GM12892 (cell line): Measurements from ENCODE around the gene ZNF485.

Experiments
- POLR2A ChIP-seq: IDR thresholded peaks from 2 replicates; pipeline ENCODE4 v1.6.1; 2011; ENCODE audit warnings: low read depth, low read length, control low read depth
- POLR2AphosphoS5 ChIP-seq: IDR thresholded peaks from 2 replicates; pipeline ENCODE4 v1.6.1; 2011; ENCODE audit warnings: low read depth, low read length, control low read depth
- TAF1 ChIP-seq: IDR thresholded peaks from 2 replicates; pipeline ENCODE4 v1.6.1; 2011; ENCODE audit warnings: low read depth, mild to moderate bottlenecking, control low read depth, low read length, borderline replicate concordance

DNA sequence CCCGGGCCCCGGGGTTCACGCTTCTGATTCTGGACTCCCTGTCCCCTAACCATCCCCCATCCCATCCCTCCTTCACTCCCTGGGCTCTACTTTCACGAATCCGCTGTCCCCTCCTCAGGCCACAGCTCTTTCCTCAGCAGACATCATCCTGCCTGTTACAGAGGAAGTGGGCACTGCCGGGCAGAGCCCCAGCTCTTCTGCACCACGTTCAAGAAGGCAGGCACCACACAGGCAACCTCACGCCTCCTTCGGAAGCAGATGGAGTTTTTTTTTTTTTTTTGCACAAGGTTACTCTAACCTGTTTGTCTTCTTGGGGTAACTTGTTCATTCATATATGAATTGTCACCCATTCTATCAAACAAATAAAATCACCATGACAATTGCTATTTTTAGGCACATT, 60.3 kb downstream of the ZNF485 start:
- TF ChIP-seq POLR2AphosphoS5: no peak
- no peak for TF ChIP-seq TAF1
- TF ChIP-seq POLR2A: no peak
